ENCODE results near the gene ABCC3. TPM values are rescaled to one million over a fixed set of nuclear protein-coding genes. Genes with fewer than 3 reads are reported as not detected.

ABCC3 gene
- total and polyA plus RNA-seq, 9 of the 15 experiments (the other 6 are each of a cell fraction or from before 2014, with no cell fraction given) = 0.03 to 1.6 (median 0.42) TPM; not detected in 5

- TF ChIP-seq ZSCAN32 (CRISPR knock-in tag; IDR thresholded peaks at IDR 0.05) = no peak
- TF ChIP-seq CEBPB (tag; IDR thresholded peaks at IDR 0.05) = no peak
- TF ChIP-seq, protein P1, sequence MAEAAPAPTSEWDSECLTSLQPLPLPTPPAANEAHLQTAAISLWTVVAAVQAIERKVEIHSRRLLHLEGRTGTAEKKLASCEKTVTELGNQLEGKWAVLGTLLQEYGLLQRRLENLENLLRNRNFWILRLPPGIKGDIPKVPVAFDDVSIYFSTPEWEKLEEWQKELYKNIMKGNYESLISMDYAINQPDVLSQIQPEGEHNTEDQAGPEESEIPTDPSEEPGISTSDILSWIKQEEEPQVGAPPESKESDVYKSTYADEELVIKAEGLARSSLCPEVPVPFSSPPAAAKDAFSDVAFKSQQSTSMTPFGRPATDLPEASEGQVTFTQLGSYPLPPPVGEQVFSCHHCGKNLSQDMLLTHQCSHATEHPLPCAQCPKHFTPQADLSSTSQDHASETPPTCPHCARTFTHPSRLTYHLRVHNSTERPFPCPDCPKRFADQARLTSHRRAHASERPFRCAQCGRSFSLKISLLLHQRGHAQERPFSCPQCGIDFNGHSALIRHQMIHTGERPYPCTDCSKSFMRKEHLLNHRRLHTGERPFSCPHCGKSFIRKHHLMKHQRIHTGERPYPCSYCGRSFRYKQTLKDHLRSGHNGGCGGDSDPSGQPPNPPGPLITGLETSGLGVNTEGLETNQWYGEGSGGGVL (CRISPR knock-in tag; IDR thresholded peaks at IDR 0.05) = no peak
- TF ChIP-seq ATF7 (IDR thresholded peaks at IDR 0.05) = no peak
- TF ChIP-seq ZNF212 (CRISPR knock-in tag; IDR thresholded peaks at IDR 0.05) = no peak
- TF ChIP-seq ZNF311 (CRISPR knock-in tag; IDR thresholded peaks at IDR 0.05) = no peak
- TF ChIP-seq, protein P2, sequence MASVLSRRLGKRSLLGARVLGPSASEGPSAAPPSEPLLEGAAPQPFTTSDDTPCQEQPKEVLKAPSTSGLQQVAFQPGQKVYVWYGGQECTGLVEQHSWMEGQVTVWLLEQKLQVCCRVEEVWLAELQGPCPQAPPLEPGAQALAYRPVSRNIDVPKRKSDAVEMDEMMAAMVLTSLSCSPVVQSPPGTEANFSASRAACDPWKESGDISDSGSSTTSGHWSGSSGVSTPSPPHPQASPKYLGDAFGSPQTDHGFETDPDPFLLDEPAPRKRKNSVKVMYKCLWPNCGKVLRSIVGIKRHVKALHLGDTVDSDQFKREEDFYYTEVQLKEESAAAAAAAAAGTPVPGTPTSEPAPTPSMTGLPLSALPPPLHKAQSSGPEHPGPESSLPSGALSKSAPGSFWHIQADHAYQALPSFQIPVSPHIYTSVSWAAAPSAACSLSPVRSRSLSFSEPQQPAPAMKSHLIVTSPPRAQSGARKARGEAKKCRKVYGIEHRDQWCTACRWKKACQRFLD (CRISPR knock-in tag; IDR thresholded peaks at IDR 0.05) = no peak
- no peak for TF ChIP-seq ZNF146 (CRISPR knock-in tag; IDR thresholded peaks at IDR 0.05; ENCODE audit: unreplicated experiment)
- TF ChIP-seq, protein P3, sequence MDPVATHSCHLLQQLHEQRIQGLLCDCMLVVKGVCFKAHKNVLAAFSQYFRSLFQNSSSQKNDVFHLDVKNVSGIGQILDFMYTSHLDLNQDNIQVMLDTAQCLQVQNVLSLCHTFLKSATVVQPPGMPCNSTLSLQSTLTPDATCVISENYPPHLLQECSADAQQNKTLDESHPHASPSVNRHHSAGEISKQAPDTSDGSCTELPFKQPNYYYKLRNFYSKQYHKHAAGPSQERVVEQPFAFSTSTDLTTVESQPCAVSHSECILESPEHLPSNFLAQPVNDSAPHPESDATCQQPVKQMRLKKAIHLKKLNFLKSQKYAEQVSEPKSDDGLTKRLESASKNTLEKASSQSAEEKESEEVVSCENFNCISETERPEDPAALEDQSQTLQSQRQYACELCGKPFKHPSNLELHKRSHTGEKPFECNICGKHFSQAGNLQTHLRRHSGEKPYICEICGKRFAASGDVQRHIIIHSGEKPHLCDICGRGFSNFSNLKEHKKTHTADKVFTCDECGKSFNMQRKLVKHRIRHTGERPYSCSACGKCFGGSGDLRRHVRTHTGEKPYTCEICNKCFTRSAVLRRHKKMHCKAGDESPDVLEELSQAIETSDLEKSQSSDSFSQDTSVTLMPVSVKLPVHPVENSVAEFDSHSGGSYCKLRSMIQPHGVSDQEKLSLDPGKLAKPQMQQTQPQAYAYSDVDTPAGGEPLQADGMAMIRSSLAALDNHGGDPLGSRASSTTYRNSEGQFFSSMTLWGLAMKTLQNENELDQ (CRISPR knock-in tag; IDR thresholded peaks at IDR 0.05; ENCODE audit: borderline replicate concordance) = no peak
- no peak for TF ChIP-seq BACH1 (tag; IDR thresholded peaks at IDR 0.05)
- TF ChIP-seq ZNF551 (CRISPR knock-in tag; IDR thresholded peaks at IDR 0.05) = no peak
- no peak for TF ChIP-seq ZNF766 (CRISPR knock-in tag; conservative IDR thresholded peaks at IDR 0.05)
- no peak for TF ChIP-seq HLTF (IDR thresholded peaks at IDR 0.05)
- no peak for TF ChIP-seq OTX1 (CRISPR knock-in tag; IDR thresholded peaks at IDR 0.05)
- 0 out of 2 replicates have a peak, but pooled peaks have one; percentile 29 for TF ChIP-seq SMC3 (conservative IDR thresholded peaks at IDR 0.05; ENCODE audit: insufficient read depth, low read depth, low read length)
- TF ChIP-seq, protein P4, sequence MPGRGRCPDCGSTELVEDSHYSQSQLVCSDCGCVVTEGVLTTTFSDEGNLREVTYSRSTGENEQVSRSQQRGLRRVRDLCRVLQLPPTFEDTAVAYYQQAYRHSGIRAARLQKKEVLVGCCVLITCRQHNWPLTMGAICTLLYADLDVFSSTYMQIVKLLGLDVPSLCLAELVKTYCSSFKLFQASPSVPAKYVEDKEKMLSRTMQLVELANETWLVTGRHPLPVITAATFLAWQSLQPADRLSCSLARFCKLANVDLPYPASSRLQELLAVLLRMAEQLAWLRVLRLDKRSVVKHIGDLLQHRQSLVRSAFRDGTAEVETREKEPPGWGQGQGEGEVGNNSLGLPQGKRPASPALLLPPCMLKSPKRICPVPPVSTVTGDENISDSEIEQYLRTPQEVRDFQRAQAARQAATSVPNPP (IDR thresholded peaks at IDR 0.05; ENCODE audit: borderline replicate concordance, insufficient read depth, insufficient read length) = no peak
- no peak for TF ChIP-seq ZNF232 (CRISPR knock-in tag; IDR thresholded peaks at IDR 0.05)
- TF ChIP-seq IFI16 (CRISPR knock-in tag; IDR thresholded peaks at IDR 0.05) = no peak
- TF ChIP-seq NR2F6 (CRISPR knock-in tag; IDR thresholded peaks at IDR 0.05) = no peak
- TF ChIP-seq SP1 (CRISPR knock-in tag; IDR thresholded peaks at IDR 0.05) = no peak
- no peak for TF ChIP-seq TAL1 (IDR thresholded peaks at IDR 0.05)
- no peak for TF ChIP-seq NFYB (IDR thresholded peaks at IDR 0.05; ENCODE audit: extremely low read depth, insufficient read length)
- no peak for TF ChIP-seq KLF1 (tag; IDR thresholded peaks at IDR 0.05)
Observed at GRCh38 chr17:50596191-50597037, 38.3 kb upstream of the ABCC3 start (continued).
